ENCODE data around the gene CNTNAP2.

DNA sequence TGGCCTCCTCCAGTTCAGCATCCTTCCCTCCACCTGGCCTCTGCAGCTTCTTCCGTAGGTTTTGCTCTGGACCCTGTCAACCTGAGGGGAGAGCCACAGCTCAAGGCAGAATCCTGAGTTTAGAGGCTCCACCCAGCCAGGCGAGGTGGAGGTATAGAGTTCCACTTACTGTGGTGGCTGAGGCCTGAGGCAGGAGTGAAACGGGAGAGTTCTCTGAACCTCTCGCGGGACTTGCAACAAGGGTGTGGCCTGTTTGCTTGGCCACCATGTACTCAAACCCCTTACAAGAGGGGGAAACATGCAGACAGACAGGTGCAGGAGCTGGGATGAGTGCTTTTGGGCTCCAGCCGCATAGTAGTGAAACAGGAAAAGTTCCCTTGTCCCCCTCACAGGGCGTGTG is 2320.0 kb downstream of the CNTNAP2 start:
- TF ChIP-seq, protein P1, sequence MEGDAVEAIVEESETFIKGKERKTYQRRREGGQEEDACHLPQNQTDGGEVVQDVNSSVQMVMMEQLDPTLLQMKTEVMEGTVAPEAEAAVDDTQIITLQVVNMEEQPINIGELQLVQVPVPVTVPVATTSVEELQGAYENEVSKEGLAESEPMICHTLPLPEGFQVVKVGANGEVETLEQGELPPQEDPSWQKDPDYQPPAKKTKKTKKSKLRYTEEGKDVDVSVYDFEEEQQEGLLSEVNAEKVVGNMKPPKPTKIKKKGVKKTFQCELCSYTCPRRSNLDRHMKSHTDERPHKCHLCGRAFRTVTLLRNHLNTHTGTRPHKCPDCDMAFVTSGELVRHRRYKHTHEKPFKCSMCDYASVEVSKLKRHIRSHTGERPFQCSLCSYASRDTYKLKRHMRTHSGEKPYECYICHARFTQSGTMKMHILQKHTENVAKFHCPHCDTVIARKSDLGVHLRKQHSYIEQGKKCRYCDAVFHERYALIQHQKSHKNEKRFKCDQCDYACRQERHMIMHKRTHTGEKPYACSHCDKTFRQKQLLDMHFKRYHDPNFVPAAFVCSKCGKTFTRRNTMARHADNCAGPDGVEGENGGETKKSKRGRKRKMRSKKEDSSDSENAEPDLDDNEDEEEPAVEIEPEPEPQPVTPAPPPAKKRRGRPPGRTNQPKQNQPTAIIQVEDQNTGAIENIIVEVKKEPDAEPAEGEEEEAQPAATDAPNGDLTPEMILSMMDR (conservative IDR thresholded peaks at IDR 0.05) = no peak
- TF ChIP-seq ZFX (IDR thresholded peaks at IDR 0.05) = no peak

All from C4-2B (cell line).